HG02970 (cell line): ENCODE measurements around the gene BBS12.

Experiments
- ATAC-seq: cut with Tn5 transposase; IDR thresholded peaks from one replicate; pipeline ENCODE4 v1.9.1; 2021; ENCODE audit warnings: mild to moderate bottlenecking, moderate library complexity, moderate number of reproducible peaks; ENCODE audit not compliant: unreplicated experiment, low FRiP score

Gene BBS12

GRCh38 chr4:122788935-122789334 lies 56.4 kb downstream of the BBS12 start:
- ATAC-seq, result no peak

- ATAC-seq, result no peak
Measured at GRCh38 chr4:122793811-122794210, 61.3 kb downstream of the BBS12 start.
